ENCODE measurements around the gene FIZ1.
A peak's percentile ranks its signal among the peaks of the same experiment; 100 is the strongest.

The FIZ1 gene

DNA sequence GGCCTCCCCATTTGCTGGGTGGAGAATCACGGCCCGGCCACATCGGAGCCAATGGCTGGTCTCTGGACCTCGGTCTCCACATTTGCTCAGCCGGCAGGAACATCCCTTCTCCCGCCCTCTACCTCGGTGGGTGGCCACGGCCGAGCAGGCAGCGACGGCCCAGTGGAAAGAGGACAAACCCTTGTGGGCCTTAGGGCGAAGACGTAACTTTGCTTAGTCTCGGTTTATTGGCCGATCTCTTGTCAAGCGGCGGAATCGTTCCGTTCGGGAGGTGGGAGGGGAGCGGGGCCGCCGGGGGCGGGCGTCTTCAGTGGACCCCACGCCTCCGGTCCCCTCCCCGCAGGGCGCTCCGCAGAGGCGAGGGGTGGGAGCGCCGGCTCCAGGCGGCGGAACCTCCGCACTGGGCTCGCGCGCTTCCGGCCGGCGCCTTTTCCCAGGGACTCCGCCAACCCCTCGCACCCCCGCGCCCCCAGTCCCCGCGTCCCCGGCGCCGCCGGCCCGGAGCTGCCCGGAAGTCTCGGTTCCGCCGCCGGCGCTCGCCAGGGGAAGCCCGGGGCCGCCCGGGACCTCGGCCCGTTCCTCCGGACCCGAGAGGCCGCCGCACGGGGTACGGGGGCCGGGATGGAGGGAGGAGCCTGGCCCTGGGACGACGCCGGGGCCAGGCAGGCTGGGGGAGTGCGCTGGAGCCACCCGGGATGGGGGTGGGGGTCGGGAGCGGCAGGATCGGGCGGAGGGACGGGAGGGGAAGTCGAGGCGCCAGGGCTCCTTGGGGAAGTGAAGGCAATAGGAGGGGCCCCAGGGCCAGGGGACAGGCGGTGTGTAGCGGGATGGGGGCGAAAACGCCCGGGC is 41.5 kb upstream of the FIZ1 start, which contains the start of gene ZNF580:
TSS of gene ZNF580 (plus strand) at position 426 of the 849 bp plus-strand sequence. CDS start 1,507 bp downstream, outside the sequence.
- DNase-seq (peak; percentile 80), ATAC-seq (peak; percentile 37)
- peak within 1 kb of the TSS; percentile 94 for H3K4me3 Mint-ChIP-seq
- no peaks in the 10 kb centered on the region for H3K9me3 Mint-ChIP-seq
- peaks cover 2% of the 10 kb centered on the region for H3K27me3 Mint-ChIP-seq
- H3K4me1 Mint-ChIP-seq = peaks cover 75% of the 10 kb centered on the region
- H3K27ac Mint-ChIP-seq = peak within 1 kb of the TSS; percentile 94
- peaks cover 52% of the 10 kb centered on the region for H3K36me3 Mint-ChIP-seq (ENCODE audit: low read depth)

DNA sequence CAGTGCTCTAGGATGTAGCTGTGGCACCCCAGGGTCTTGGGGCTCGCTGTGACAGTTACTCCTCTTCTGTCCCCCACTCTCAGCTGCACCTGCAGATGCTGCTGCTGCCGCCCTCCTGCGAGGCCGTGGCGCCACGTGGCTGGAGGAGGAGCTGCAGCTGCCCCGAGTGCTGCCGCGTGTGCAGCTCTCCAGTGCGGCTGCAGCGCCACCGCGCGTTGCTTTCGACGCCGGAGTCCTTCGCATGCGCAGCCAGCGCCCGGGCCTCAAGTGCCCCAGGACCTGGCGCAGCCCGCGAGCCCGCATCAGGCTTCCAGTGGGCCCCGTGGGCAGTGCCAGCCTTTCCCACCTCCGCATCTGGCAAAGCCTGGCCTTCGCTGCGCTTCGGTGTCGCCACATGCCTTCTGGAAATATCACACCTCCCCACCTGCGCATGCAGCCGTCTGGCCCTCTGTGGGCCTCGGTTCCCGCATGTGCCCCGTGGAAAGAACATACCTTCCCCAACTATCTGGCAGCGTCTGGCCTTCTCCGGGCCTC is 40.8 kb upstream of the FIZ1 start:
- H3K36me3 Mint-ChIP-seq (ENCODE audit: low read depth) = peaks cover 50% of the 10 kb centered on the region
- peaks cover 2% of the 10 kb centered on the region for H3K27me3 Mint-ChIP-seq
- peak overlapping the region; percentile 82 for H3K4me3 Mint-ChIP-seq
- peaks cover 74% of the 10 kb centered on the region for H3K4me1 Mint-ChIP-seq
- peak; percentile 7 for ATAC-seq
- H3K27ac Mint-ChIP-seq = peak overlapping the region; percentile 94
- DNase-seq = peak; percentile 73
- no peaks in the 10 kb centered on the region for H3K9me3 Mint-ChIP-seq

DNA sequence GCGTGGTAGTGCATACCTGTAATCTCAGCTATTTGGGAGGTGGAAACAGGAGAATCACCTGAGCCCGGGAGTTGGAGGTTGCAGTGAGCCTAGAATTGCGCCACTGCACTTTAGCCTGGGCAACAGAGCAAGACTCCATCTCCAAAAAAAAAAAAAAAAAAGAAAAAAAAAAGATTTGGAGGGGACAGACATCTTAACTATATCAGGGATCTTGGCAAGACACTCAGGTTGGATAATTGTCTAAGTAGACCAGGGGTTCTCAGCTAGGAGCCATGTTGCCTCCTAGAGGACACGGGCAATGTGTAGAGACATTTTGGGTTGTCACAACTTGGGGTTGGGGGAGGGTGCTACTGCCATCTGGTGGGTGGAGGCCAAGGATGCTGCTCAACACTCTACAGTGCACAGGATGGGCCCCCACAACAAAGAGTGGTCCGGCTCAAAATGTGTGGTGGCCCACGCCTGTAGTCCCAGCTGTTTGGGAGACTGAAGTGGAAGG is 39.6 kb upstream of the FIZ1 start:
- Mint-ChIP-seq H3K27ac (peak overlapping the region; percentile 94), H3K4me3 (peak overlapping the region; percentile 60), H3K9me3 (no peaks in the 10 kb centered on the region), H3K4me1 (peaks cover 71% of the 10 kb centered on the region), H3K36me3 (ENCODE audit: low read depth) (peaks cover 47% of the 10 kb centered on the region), H3K27me3 (peaks cover 2% of the 10 kb centered on the region)
- ATAC-seq (no peak), DNase-seq (peak; percentile 72)

DNA sequence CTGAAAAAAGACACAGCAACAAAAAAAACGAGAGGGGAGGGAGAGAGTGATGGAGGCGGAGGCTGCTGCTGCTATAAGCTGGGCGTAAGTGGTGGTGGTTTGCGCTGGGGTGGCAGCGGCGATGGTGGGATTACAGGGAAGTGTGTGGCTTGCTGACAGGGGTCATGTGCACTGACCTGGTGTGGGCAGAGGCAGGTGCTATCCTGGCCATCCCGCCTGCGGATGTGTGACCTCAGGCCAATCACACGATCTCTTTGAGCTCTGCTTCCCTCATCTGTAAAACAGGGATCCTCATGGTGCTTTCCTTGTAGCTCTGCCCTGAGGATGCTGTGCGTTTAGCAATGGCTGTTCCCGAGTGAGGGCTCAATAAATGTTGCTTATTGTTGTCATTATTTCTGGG is 38.2 kb upstream of the FIZ1 start:
- DNase-seq = no peak
- peak overlapping the region; percentile 100 for H3K27ac Mint-ChIP-seq
- peak overlapping the region; percentile 37 for H3K4me3 Mint-ChIP-seq

DNA sequence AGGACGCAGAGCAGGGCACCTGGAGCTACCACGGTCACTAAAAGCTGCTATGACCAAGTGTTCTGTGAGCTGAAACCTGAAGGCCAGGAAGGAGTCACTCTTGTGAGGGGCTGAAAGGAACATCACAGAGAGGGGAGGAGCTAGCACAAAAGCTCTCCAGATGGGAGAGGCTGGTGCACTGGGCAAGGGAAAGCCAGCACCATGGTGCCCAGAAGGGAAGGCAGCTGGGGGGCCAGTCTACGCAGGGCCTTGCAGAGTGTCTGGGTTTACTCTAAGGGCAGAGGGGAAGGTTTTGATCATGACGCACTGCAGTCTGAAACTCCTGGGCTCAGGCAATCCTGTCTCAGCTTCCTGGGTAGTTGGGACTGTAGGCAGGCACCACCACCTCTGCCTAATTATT is 37.4 kb upstream of the FIZ1 start:
- ATAC-seq (no peak), DNase-seq (no peak)
- no peaks in the 10 kb centered on the region for H3K27me3 Mint-ChIP-seq
- H3K4me1 Mint-ChIP-seq = peaks cover 71% of the 10 kb centered on the region
- peak overlapping the region; percentile 100 for H3K27ac Mint-ChIP-seq
- no peaks in the 10 kb centered on the region for H3K9me3 Mint-ChIP-seq
- H3K36me3 Mint-ChIP-seq (ENCODE audit: low read depth) = peaks cover 37% of the 10 kb centered on the region
- peak overlapping the region; percentile 99 for H3K4me3 Mint-ChIP-seq

More for the DNA sequence above, 38.2 kb upstream of the FIZ1 start:
- no peaks in the 10 kb centered on the region for H3K27me3 Mint-ChIP-seq
- peaks cover 67% of the 10 kb centered on the region for H3K4me1 Mint-ChIP-seq
- H3K9me3 Mint-ChIP-seq = no peaks in the 10 kb centered on the region
- ATAC-seq = no peak
- H3K36me3 Mint-ChIP-seq (ENCODE audit: low read depth) = peaks cover 40% of the 10 kb centered on the region

DNA sequence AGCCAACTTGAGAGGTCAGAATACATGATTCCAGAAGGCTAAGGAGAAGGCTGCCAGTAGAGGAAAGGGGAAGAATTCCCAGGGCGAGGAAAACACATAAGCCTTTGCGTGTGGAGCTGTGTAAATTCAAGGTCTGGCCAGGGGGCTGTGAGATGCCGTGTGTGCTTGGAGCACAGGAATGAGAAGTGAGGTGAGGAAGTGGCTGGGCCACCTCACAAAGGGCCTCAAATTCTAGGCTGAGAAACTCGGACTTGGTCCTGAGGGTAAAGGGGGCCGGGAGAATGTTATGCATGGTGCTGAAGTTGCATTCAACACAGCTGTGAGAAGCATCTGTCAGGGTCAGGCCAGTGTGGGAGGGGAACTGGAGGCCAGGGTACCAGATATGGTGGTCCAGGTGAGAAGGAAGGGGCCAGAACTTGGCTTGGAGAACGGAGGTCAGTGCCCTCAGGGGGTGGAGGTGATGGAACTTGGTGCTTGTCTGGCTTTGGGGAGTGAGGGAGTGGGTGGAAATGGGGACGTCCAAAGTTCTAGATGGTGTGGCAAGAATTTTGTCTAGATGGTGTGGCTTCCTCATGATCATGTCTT is 36.6 kb upstream of the FIZ1 start:
- H3K36me3 Mint-ChIP-seq (ENCODE audit: low read depth) = peaks cover 35% of the 10 kb centered on the region
- no peak for DNase-seq
- peak overlapping the region; percentile 100 for H3K27ac Mint-ChIP-seq
- no peaks in the 10 kb centered on the region for H3K9me3 Mint-ChIP-seq
- H3K4me1 Mint-ChIP-seq = peaks cover 70% of the 10 kb centered on the region
- no peak for ATAC-seq
- H3K4me3 Mint-ChIP-seq = peak overlapping the region; percentile 99
- H3K27me3 Mint-ChIP-seq = no peaks in the 10 kb centered on the region

DNA sequence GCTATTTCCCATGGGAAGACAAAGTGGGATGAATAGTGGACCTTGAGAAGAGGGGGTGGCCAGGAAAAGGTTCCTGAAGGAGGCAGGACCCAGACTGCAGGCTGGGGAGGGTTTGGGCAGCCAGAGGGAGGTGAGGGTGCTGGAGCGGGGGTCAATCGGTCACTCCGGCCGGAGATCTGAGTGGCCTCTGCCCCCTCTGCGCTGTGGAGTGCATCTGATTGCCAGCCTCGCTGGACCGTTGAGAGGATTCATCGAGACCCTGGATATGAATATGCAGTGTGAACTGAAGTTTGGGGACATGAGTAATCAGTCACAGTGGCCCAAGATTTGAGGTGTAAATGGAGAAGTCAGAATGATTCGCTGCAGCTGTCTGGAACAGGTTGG is 36.0 kb upstream of the FIZ1 start:
- DNase-seq (no peak), ATAC-seq (peak; percentile 1)
- Mint-ChIP-seq H3K4me3 (peak overlapping the region; percentile 99), H3K27ac (peak overlapping the region; percentile 100), H3K36me3 (ENCODE audit: low read depth) (peaks cover 32% of the 10 kb centered on the region), H3K27me3 (no peaks in the 10 kb centered on the region), H3K4me1 (peaks cover 67% of the 10 kb centered on the region), H3K9me3 (no peaks in the 10 kb centered on the region)

DNA sequence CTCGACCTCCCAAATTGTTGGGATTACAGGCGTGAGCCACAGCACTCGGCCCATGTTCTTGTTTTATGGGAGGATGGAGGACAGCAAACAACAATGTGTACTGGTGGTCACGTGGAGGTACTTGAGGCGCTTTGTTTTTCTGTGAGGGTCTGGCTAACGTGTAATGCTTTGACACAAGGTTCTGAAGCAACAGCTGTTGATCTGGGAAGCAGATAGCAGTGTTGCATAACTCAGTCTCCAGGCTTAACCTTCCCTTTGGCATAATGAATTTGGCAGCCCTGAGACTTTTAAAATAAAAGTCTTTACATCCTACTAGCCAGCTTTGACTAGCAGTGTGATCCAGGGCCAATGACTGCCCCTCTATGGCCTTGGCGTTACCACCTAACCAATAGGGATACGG is 34.5 kb upstream of the FIZ1 start:
- Mint-ChIP-seq H3K4me3 (peak overlapping the region; percentile 99), H3K9me3 (no peaks in the 10 kb centered on the region), H3K36me3 (ENCODE audit: low read depth) (peaks cover 21% of the 10 kb centered on the region), H3K4me1 (peaks cover 52% of the 10 kb centered on the region), H3K27me3 (no peaks in the 10 kb centered on the region), H3K27ac (peak overlapping the region; percentile 100)
- ATAC-seq (no peak), DNase-seq (no peak)

DNA sequence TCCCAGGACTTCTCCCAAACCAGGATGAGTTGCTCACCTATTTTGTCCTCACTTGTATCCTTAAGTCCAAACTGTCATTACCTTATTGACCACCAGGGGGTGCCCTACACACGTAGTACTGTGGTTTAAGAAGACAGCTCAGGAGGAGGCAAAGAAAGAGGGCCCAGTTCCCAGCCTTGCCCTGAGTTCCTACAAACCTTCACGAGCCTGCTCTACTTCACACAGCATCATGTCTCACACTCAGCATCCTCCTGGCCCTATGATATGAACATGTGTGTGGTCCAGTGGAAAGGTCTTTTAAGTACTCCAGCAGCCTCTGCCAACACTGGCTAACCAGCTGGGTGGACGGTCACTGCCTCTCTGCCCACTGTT is 33.1 kb upstream of the FIZ1 start:
- no peaks in the 10 kb centered on the region for H3K27me3 Mint-ChIP-seq
- no peaks in the 10 kb centered on the region for H3K9me3 Mint-ChIP-seq
- DNase-seq (peak; percentile 89), ATAC-seq (peak; percentile 41)
- peaks cover 41% of the 10 kb centered on the region for H3K4me1 Mint-ChIP-seq
- peaks cover 12% of the 10 kb centered on the region for H3K36me3 Mint-ChIP-seq (ENCODE audit: low read depth)
- H3K27ac Mint-ChIP-seq = peak overlapping the region; percentile 44
- H3K4me3 Mint-ChIP-seq = peak overlapping the region; percentile 16

DNA sequence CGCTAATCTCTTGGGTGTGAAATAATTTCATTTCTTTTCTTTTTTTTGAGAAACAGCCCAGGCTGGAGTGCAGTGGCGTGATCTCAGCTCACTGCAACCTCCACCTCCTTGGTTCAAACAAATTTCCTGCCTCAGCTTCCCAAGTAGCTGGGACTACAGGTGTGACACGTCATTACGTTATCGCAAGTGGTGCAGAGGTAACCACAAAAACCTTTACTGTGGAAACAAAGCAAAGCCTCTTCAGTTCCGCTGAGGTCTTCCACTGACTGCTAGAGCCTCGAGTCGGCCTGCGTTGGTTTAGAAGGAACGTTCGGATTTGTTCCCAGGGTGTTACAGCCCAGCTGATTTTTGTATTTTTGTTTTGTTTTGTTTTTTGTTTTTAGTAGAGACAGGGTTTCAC is 27.0 kb upstream of the FIZ1 start:
- peaks cover 1% of the 10 kb centered on the region for H3K27me3 Mint-ChIP-seq
- no peaks in the 10 kb centered on the region for H3K9me3 Mint-ChIP-seq
- H3K4me3 Mint-ChIP-seq = peak overlapping the region; percentile 42
- H3K36me3 Mint-ChIP-seq (ENCODE audit: low read depth) = no peaks in the 10 kb centered on the region
- H3K4me1 Mint-ChIP-seq = peaks cover 35% of the 10 kb centered on the region
- H3K27ac Mint-ChIP-seq = peak overlapping the region; percentile 33
- ATAC-seq (peak; percentile 70), DNase-seq (peak; percentile 34)

DNA sequence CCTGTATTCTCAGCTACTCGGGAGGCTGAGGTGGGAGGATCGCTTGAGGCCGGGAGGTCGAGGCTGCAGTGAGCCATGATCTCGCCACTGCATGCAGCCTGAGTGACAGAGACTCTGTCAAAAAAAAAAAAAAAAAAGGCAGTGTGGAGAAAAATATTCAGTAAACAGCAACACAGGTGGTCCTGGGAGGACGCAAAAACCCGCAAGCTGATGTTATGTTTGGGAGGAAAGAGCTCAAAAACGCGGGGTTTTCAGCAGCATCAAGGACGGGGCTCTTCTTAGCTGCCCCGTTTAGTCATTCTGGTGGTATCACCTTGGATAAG is 25.6 kb upstream of the FIZ1 start:
- ATAC-seq (no peak), DNase-seq (no peak)
- peak overlapping the region; percentile 50 for H3K27ac Mint-ChIP-seq
- peaks cover 48% of the 10 kb centered on the region for H3K4me1 Mint-ChIP-seq
- H3K27me3 Mint-ChIP-seq = peaks cover 1% of the 10 kb centered on the region
- H3K36me3 Mint-ChIP-seq (ENCODE audit: low read depth) = peaks cover 5% of the 10 kb centered on the region
- no peaks in the 10 kb centered on the region for H3K9me3 Mint-ChIP-seq
- H3K4me3 Mint-ChIP-seq = peak overlapping the region; percentile 81

DNA sequence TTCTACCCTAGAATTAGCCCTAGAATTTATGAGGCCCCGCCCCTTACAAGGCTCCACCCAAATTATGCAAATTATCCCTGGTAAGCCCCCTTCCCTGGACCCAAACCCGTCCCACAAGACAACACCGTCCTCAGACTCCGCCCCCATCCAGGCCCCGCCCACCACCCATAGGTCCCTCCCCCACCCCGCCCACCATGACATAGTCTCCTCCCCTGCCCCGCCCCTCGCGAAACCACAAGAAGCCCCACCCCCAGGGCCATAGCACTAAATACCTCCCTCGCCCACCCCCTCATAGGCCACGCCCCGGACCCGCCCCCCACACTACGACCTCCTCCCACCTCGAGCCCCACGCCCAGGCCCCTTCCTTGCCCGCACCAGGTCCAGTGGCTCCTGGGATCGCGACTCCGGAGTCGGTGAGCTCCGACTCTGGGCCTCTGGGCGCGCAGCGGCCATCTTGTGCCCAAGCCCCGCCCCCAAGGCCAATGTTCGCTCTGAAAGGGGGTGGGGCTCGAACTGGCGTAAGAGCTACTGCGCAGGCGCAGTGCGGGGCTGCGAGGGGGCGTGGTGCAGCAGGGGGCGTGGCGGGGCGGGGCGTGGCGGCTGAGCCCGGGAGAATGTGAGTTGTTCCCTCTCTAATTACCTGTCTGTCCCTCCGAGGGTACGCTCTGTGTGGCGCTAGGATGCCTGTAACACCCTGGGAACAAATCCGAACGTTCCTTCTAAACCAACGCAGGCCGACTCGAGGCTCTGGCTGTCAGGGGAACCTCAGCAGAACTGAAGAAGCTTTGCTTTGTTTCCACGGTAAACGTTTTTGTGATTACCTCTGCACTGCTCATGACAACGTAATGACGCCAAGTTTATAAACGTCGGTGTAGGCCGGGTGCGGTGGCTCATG is 25.0 kb upstream of the FIZ1 start, which contains the start of gene ZNF784:
TSS of gene ZNF784 (minus strand) at position 458 of the 895 bp plus-strand sequence. CDS start at position 453, 5 bp downstream.
- Mint-ChIP-seq H3K36me3 (ENCODE audit: low read depth) (peaks cover 10% of the 10 kb centered on the region), H3K27ac (peak within 1 kb of the TSS; percentile 84), H3K4me1 (peaks cover 54% of the 10 kb centered on the region), H3K9me3 (no peaks in the 10 kb centered on the region), H3K4me3 (peak within 1 kb of the TSS; percentile 81), H3K27me3 (peaks cover 1% of the 10 kb centered on the region)
- DNase-seq (peak; percentile 95), ATAC-seq (peak; percentile 51)

DNA sequence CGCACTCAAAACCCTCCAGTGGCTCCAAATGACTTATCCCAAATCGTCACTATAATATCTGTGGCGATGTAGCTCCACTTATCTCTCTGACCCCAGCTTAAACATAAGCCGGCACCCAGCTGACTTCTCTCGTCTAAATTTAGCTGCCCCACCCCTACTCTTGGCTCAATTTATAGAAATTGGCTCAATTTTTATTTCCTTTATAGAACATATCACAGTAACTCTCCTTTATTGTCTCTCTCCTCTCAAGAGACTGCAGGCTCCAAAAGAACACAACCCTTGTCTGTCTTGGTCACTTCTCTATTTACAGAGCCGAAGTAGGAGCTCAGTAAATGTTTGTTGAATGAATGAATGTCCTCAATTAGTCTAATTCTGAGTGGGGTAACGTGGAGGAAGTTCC is 24.2 kb upstream of the FIZ1 start:
- Mint-ChIP-seq H3K36me3 (ENCODE audit: low read depth) (peaks cover 12% of the 10 kb centered on the region), H3K27ac (no peak overlapping the region), H3K9me3 (no peaks in the 10 kb centered on the region), H3K4me1 (peaks cover 58% of the 10 kb centered on the region), H3K4me3 (peak overlapping the region; percentile 81), H3K27me3 (peaks cover 1% of the 10 kb centered on the region)
- DNase-seq = no peak
- no peak for ATAC-seq

DNA sequence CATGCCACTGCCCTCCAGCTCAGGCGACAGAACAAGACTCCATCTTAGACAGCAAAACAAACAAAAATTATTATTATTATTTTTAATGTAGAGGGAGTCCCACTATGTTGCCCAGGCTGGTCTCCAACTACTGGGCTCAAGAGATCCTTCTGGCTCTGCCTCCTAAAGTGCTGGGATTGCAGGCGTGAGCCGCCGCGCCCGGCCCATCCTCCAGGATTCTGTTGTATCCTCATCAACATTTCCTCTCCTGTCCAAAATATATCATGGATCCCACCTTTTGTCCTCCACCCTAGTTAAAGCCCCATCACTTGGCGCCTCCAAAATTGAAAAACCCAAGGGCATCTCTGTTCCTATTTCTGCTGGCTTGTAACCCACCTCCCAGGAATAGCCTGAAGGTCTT is 23.8 kb upstream of the FIZ1 start:
- Mint-ChIP-seq H3K9me3 (no peaks in the 10 kb centered on the region), H3K27me3 (peaks cover 1% of the 10 kb centered on the region), H3K4me1 (peaks cover 59% of the 10 kb centered on the region), H3K27ac (no peak overlapping the region), H3K4me3 (no peak overlapping the region), H3K36me3 (ENCODE audit: low read depth) (peaks cover 12% of the 10 kb centered on the region)
- ATAC-seq (no peak), DNase-seq (no peak)

Data from activated naive CD8-positive, alpha-beta T cell treated with anti-CD3 and anti-CD28 coated beads, Interleukin-2, amount 50 U/mL, for 24 hours (primary cell).